Prostate gland (tissue), 2 donors: ENCODE measurements around the gene DPEP2. TPM values are rescaled to one million over a fixed set of nuclear protein-coding genes. Genes with fewer than 3 reads are reported as not detected.
"Not testable (repeated sequence)": the region's sequence is repeated elsewhere in the genome, so short reads cannot be mapped to it uniquely, and the experiment has no call there.

Source experiments
- DNase-seq: peaks from one replicate; pipeline ENCODE4 v3.0.0-alpha.2; 2019; ENCODE audit warnings: low spot score
- H3K27ac ChIP-seq, 2 donors: fragments of 200-600 bp; sonication (generic); 2 replicates each; pipeline ENCODE4 v1.5.1; 2017 to 2019
- H3K27me3 ChIP-seq: fragments of 200-600 bp; sonication (generic); replicated peaks from 2 replicates; pipeline ENCODE4 v1.5.1; 2019; ENCODE audit not compliant: insufficient read depth
- H3K36me3 ChIP-seq, 2 donors: fragments of 200-600 bp; sonication (generic); 1 replicate in 1 of 2; 2 replicates in 1 of 2; pipeline versions ENCODE4 v1.5.1 to v1.8.1; 2017 to 2019
- H3K4me1 ChIP-seq: fragments of 200-600 bp; sonication (generic); replicated peaks from 2 replicates; pipeline ENCODE4 v1.5.1; 2019
- H3K4me3 ChIP-seq, 2 donors: fragments of 200-600 bp; sonication (generic); 2 replicates each; pipeline ENCODE4 v1.5.1; 2017 to 2019
- H3K9me3 ChIP-seq: fragments of 200-600 bp; sonication (generic); 2 replicates; pipeline ENCODE4 v1.5.1; 2017
- POLR2A ChIP-seq: fragments of 450-650 bp; IDR thresholded peaks from one replicate; pipeline ENCODE4 v1.6.1; 2016; ENCODE audit warnings: antibody characterized with exemption, mild to moderate bottlenecking
- POLR2AphosphoS5 ChIP-seq: sonication (generic); formaldehyde crosslinking; IDR thresholded peaks from one replicate; pipeline ENCODE4 v1.6.1; 2017; ENCODE audit warnings: antibody characterized with exemption
- WGBS: methylation state at CpG from one replicate; pipeline ENCODE4 v1.1.5; 2018; 5-methylcytosine and 5-hydroxymethylcytosine counted together
- intact Hi-C: fragments of 100-400 bp; cut with DNase I; formaldehyde crosslinking; loops from one replicate; pipeline ENCODE4 v1.14.2; 2022
- total RNA-seq, 2 donors: library from RNA; depleted of rRNA; stranded (reverse); fragments of >200 nt; gene quantifications; one replicate each; pipeline ENCODE4 v1.1.0, GENCODE V29; 2016
- TF ChIP-seq, protein P1 (sequence below), 4 experiments: fragments of 200-600 bp in 2 of 4; fragments of 450-650 bp in 2 of 4; sonication (generic) in 2 of 4; IDR thresholded peaks; 1 replicate in 3 of 4; 2 replicates in 1 of 4; pipeline ENCODE4 v1.5.1; 2016 to 2019; ENCODE audit warnings: antibody characterized with exemption in 4 of 4, mild to moderate bottlenecking in 2 of 4, moderate library complexity in 2 of 4

DPEP2 gene, protein sequence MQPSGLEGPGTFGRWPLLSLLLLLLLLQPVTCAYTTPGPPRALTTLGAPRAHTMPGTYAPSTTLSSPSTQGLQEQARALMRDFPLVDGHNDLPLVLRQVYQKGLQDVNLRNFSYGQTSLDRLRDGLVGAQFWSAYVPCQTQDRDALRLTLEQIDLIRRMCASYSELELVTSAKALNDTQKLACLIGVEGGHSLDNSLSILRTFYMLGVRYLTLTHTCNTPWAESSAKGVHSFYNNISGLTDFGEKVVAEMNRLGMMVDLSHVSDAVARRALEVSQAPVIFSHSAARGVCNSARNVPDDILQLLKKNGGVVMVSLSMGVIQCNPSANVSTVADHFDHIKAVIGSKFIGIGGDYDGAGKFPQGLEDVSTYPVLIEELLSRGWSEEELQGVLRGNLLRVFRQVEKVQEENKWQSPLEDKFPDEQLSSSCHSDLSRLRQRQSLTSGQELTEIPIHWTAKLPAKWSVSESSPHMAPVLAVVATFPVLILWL
- total RNA-seq, result 1 to 10 TPM in 1 of 2 donors, under 1 TPM in 1; 0.41 to 2.4 TPM

DNA sequence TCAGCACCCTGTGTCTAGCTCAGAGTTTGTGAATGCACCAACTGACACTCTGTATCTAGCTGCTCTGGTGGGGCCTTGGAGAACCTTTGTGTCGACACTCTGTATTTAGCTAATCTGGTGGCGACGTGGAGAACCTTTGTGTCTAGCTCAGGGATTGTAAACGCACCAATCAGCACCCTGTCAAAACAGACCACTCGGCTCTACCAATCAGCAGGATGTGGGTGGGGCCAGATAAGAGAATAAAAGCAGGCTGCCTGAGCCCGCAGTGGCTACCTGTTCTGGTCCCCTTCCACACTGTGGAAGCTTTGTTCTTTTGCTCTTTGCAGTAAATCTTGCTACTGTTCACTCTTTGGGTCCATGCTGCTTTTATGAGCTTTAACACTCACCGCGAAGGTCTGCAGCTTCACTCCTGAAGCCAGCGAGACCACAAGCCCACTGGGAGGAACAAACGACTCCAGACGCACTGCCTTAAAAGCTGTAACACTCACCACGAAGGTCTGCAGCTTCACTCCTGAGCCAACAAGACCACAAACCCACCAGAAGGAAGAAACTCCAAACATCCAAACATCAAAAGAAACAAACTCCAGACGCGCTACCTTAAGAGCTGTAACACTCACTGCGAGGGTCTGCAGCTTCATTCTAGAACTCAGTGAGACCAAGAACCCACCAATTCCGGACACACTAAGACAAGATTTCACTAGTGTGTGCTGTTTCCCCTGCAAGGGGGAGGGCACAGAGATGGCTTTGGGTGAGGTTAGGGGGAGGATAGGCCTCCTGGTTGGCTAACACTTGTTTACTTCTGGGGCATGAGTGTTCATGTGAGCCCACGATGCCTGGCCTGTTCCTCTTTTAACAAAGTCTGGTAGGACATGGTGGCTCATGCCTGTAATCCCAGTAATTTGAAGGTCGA lies at the start of gene DPEP2:
TSS of gene DPEP2 (minus strand) at position 706 of the 910 bp plus-strand sequence. CDS start 6,272 bp downstream, outside the sequence.
- H3K27me3 ChIP-seq, H3K9me3 ChIP-seq, intact Hi-C loops, H3K27ac ChIP-seq, H3K4me1 ChIP-seq, DNase-seq, H3K36me3 ChIP-seq, H3K4me3 ChIP-seq: not testable (repeated sequence)
- WGBS, result 61% methylated on average over 18 of the region's 18 CpGs

DNA sequence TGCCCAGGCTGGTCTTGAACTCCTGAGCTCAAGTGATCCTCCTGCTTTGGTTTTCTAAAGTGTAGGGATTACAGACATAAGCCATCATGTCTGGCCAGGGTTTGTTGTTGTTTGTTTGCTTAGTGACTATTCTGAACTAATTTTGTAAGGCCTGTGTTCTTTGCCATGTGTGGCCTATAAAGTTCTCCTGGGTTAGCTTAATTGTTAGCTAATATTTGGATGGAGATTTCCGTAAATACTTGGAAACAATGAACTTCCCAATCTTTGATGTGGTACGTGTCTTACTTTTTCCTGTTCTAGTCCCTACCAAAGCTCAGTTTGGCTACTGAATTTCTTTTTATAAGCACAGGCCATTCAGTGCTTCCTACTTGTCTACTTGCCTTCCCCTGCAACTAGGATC lies 48.7 kb upstream of the DPEP2 start:
- Histone ChIP-seq H3K36me3 (no peaks in the 10 kb centered on the region), H3K27me3 (no peaks in the 10 kb centered on the region), H3K27ac (no peak overlapping the region), H3K9me3 (no peaks in the 10 kb centered on the region), H3K4me1 (no peaks in the 10 kb centered on the region), H3K4me3 (no peak overlapping the region)
- peak; percentile 13 for TF ChIP-seq POLR2AphosphoS5
- TF ChIP-seq POLR2A, result no peak
- TF ChIP-seq, protein P1, sequence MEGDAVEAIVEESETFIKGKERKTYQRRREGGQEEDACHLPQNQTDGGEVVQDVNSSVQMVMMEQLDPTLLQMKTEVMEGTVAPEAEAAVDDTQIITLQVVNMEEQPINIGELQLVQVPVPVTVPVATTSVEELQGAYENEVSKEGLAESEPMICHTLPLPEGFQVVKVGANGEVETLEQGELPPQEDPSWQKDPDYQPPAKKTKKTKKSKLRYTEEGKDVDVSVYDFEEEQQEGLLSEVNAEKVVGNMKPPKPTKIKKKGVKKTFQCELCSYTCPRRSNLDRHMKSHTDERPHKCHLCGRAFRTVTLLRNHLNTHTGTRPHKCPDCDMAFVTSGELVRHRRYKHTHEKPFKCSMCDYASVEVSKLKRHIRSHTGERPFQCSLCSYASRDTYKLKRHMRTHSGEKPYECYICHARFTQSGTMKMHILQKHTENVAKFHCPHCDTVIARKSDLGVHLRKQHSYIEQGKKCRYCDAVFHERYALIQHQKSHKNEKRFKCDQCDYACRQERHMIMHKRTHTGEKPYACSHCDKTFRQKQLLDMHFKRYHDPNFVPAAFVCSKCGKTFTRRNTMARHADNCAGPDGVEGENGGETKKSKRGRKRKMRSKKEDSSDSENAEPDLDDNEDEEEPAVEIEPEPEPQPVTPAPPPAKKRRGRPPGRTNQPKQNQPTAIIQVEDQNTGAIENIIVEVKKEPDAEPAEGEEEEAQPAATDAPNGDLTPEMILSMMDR (IDR thresholded peaks at IDR 0.05), result no peak
- 50% methylated on average over 2 of the region's 2 CpGs for WGBS
- intact Hi-C loops, result no loop called here
- no peak for DNase-seq

DNA sequence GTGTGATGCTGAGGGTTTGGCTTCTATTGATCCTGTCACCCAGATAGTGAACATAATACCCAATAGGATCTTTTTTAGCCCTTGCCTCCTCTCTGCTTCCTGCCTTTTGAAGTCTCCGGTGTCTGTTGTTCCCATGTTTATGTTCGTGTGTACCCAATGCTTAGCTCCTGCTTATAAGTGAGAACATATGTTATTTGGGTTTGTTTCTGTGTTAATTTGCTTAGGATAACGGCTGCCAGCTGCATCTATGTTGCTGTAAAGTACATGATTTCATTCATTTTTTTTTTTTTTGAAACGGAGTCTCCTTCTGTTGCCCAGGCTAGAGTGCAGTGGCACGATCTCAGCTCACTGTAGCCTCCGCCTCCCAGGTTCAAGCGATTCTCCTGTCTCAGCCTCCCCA lies 46.8 kb upstream of the DPEP2 start:
- H3K4me3 ChIP-seq, result no peak overlapping the region
- H3K27me3 ChIP-seq, result no peaks in the 10 kb centered on the region
- DNase-seq, result no peak
- H3K4me1 ChIP-seq, result no peaks in the 10 kb centered on the region
- H3K9me3 ChIP-seq, result no peaks in the 10 kb centered on the region
- TF ChIP-seq, protein P1 (IDR thresholded peaks at IDR 0.05), result no peak
- TF ChIP-seq POLR2AphosphoS5 (no peak), POLR2A (no peak)
- H3K36me3 ChIP-seq, result no peaks in the 10 kb centered on the region
- no peak overlapping the region for H3K27ac ChIP-seq
- WGBS, result 91% methylated on average over 7 of the region's 7 CpGs
- intact Hi-C loops, result no loop called here

DNA sequence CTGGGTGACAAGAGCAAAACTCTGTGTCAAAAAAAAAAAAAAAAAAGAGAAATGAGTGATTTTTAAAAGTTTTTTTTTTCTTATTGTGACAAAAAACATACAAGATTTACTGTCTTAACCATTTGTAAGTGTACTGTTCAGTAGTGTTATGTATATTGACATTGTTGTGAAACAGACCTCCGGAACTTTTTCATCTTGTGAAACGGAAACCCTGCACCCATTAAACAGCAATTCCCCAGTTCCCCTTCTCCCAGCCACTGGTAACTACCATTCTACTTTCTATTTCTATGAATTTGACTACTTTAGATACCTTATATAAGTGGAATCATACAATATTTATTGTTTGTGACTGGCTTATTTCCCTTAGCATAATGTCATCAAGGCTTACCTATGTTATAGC lies 42.5 kb upstream of the DPEP2 start:
- no peak for DNase-seq
- intact Hi-C loops, result loop anchor here (5.0 kb wide), 1 partner anchor 159 kb away; the partner anchor contains the start of gene NRN1L
- Histone ChIP-seq H3K4me1 (no peaks in the 10 kb centered on the region), H3K4me3 (no peak overlapping the region), H3K36me3 (no peaks in the 10 kb centered on the region), H3K9me3 (no peaks in the 10 kb centered on the region), H3K27me3 (no peaks in the 10 kb centered on the region), H3K27ac (no peak overlapping the region)
- no peak for TF ChIP-seq POLR2AphosphoS5
- no peak for TF ChIP-seq POLR2A
- TF ChIP-seq, protein P1 (IDR thresholded peaks at IDR 0.05), result no peak
- 82% methylated on average over 2 of the region's 2 CpGs for WGBS
